CD4-positive, alpha-beta T cell treated with Interleukin-17A for 1 hour (primary cell): ENCODE results near the gene CHRNA3.

ENCODE experiments used
- DNase-seq: peaks from one replicate; pipeline ENCODE4 v3.0.0-alpha.2; 2020

CHRNA3 gene

GRCh38 chr15:78620527-78621421 lies at the start of gene CHRNA3:
Gene CHRNA3, minus strand, starts transcription at chr15:78620996. Its CDS starts 202 bp downstream, at chr15:78620794.
- DNase-seq = no peak

- DNase-seq = no peak
Observed at GRCh38 chr15:78668987-78669386, 48.2 kb upstream of the CHRNA3 start.

GRCh38 chr15:78667578-78668236 lies 46.9 kb upstream of the CHRNA3 start:
- DNase-seq = no peak

- DNase-seq = no peak
Observed at GRCh38 chr15:78666010-78666409, 45.2 kb upstream of the CHRNA3 start.

- no peak for DNase-seq
Observed at GRCh38 chr15:78663703-78664102, 42.9 kb upstream of the CHRNA3 start.

- DNase-seq = no peak
Observed at GRCh38 chr15:78662028-78662427, 41.2 kb upstream of the CHRNA3 start.

- no peak for DNase-seq
Observed at GRCh38 chr15:78661001-78661400, 40.2 kb upstream of the CHRNA3 start.

- DNase-seq = no peak
Observed at GRCh38 chr15:78660584-78660983, 39.8 kb upstream of the CHRNA3 start.

- DNase-seq = no peak
Observed at GRCh38 chr15:78658823-78659222, 38.0 kb upstream of the CHRNA3 start.

- no peak for DNase-seq
Observed at GRCh38 chr15:78654272-78654671, 33.5 kb upstream of the CHRNA3 start.

GRCh38 chr15:78651930-78652615 lies 31.3 kb upstream of the CHRNA3 start:
- DNase-seq = no peak

- DNase-seq = no peak
Observed at GRCh38 chr15:78651007-78651406, 30.2 kb upstream of the CHRNA3 start.

GRCh38 chr15:78650022-78650421 lies 29.2 kb upstream of the CHRNA3 start:
- DNase-seq = no peak

GRCh38 chr15:78645009-78645408 lies 24.2 kb upstream of the CHRNA3 start:
- DNase-seq = no peak

GRCh38 chr15:78642331-78642730 lies 21.5 kb upstream of the CHRNA3 start:
- DNase-seq = no peak

GRCh38 chr15:78641749-78642275 lies 21.0 kb upstream of the CHRNA3 start:
- no peak for DNase-seq

- no peak for DNase-seq
Observed at GRCh38 chr15:78641102-78641748, 20.4 kb upstream of the CHRNA3 start, which contains the start of gene CHRNB4. Gene CHRNB4, minus strand, starts transcription at chr15:78641210. Its CDS starts 77 bp downstream, at chr15:78641133.

- no peak for DNase-seq
Observed at GRCh38 chr15:78640527-78641101, 19.8 kb upstream of the CHRNA3 start.

GRCh38 chr15:78638658-78639314 lies 18.0 kb upstream of the CHRNA3 start:
- DNase-seq = peak; percentile 29

- DNase-seq = no peak
Observed at GRCh38 chr15:78637776-78638435, 17.1 kb upstream of the CHRNA3 start.

GRCh38 chr15:78636378-78636859 lies 15.6 kb upstream of the CHRNA3 start:
- no peak for DNase-seq
